ENCODE data around the gene SUPT5H.
"Not testable (repeated sequence)": the region's sequence is repeated elsewhere in the genome, so short reads cannot be mapped to it uniquely, and the experiment has no call there.

The SUPT5H gene

GRCh38 chr19:39425744-39426143, 19.6 kb upstream of the SUPT5H start:
- DNase-seq (ENCODE audit: low spot score): no peak

- no peak for DNase-seq (ENCODE audit: low spot score)
Observed at GRCh38 chr19:39426170-39426569, 19.2 kb upstream of the SUPT5H start.

GRCh38 chr19:39427707-39428106, 17.7 kb upstream of the SUPT5H start:
- no peak for DNase-seq (ENCODE audit: low spot score)

GRCh38 chr19:39428283-39429112, 16.9 kb upstream of the SUPT5H start:
- peak; percentile 74 for DNase-seq (ENCODE audit: low spot score)

- peak; percentile 89 for DNase-seq (ENCODE audit: low spot score)
Observed at GRCh38 chr19:39430675-39431593, 14.4 kb upstream of the SUPT5H start.

- DNase-seq (ENCODE audit: low spot score): no peak
Observed at GRCh38 chr19:39432677-39433025, 12.7 kb upstream of the SUPT5H start.

- no peak for DNase-seq (ENCODE audit: low spot score)
Observed at GRCh38 chr19:39433480-39434079, 11.8 kb upstream of the SUPT5H start.

GRCh38 chr19:39434123-39435076, 11.0 kb upstream of the SUPT5H start:
- no peak for DNase-seq (ENCODE audit: low spot score)

GRCh38 chr19:39435499-39436349, 9.7 kb upstream of the SUPT5H start, which contains the start of gene RPS16:
Gene RPS16, minus strand, starts transcription at chr19:39435949. Its CDS starts 54 bp downstream, at chr19:39435895.
- peak; percentile 98 for DNase-seq (ENCODE audit: low spot score)

GRCh38 chr19:39436350-39436716, 9.0 kb upstream of the SUPT5H start:
- DNase-seq (ENCODE audit: low spot score): no peak

- no peak for DNase-seq (ENCODE audit: low spot score)
Observed at GRCh38 chr19:39438270-39438934, 7.0 kb upstream of the SUPT5H start.

- DNase-seq (ENCODE audit: low spot score): no peak
Observed at GRCh38 chr19:39444598-39445195, 685 bp upstream of the SUPT5H start.

- no peak for DNase-seq (ENCODE audit: low spot score)
Observed at GRCh38 chr19:39446365-39447084, 1.1 kb downstream of the SUPT5H start.

GRCh38 chr19:39448271-39448670, 2.9 kb downstream of the SUPT5H start:
- DNase-seq (ENCODE audit: low spot score): no peak

- no peak for DNase-seq (ENCODE audit: low spot score)
Observed at GRCh38 chr19:39449116-39449797, 3.9 kb downstream of the SUPT5H start.

- DNase-seq (ENCODE audit: low spot score): not testable (repeated sequence)
Observed at GRCh38 chr19:39451257-39451656, 5.9 kb downstream of the SUPT5H start.

- DNase-seq (ENCODE audit: low spot score): no peak
Observed at GRCh38 chr19:39463403-39463802, 18.0 kb downstream of the SUPT5H start.

Data from cerebellar cortex (tissue), 1 donor.